Fibroblast of gingiva (primary cell): ENCODE measurements around the gene ELOVL6.
A peak's percentile ranks its signal among the peaks of the same experiment; 100 is the strongest.

ENCODE experiments used
- DNase-seq: peaks from one replicate; pipeline ENCODE4 v3.0.0-alpha.2; 2011; ENCODE audit warnings: low read depth

ELOVL6 gene

DNA sequence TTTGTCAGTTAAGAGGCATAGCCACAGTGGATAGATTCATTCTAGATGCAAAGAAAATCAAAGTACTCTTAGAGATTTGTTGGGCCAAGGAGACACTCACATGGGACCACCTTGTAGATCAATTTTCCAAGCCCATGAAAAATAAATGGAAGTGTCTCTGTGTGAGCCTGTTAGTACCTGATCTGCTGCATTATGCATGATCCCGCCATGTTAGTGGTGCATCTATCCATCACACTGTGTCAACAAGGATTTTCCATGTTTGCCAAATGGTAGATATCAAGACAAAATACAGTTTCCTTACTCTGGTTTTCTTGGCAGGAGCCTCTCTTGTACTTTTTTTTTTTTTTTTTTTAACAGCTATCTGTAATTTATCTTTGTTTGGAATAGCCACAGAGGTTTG is 173.4 kb downstream of the ELOVL6 start:
- no peak for DNase-seq

DNA sequence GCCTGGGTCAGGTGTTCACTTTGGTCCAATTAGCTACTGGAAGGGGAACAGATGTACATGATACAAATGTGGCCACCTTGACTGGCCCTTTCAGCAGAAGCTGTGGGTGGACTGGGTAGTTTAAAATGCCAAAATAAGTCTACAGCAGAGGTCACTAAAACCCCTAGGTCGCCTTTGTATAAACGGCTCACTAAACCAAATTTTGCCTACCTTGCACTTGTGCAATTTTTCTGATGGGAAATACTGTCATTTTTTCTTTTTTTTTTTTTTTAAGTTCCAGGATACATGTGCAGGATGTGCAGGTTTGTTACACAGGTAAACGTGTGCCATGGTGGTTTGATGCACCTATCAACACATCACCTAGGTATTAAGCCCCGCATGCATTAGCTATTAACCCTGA is 176.0 kb downstream of the ELOVL6 start:
- no peak for DNase-seq

GRCh38 chr4:110020646-110021443 is 177.6 kb downstream of the ELOVL6 start:
- no peak for DNase-seq

DNA sequence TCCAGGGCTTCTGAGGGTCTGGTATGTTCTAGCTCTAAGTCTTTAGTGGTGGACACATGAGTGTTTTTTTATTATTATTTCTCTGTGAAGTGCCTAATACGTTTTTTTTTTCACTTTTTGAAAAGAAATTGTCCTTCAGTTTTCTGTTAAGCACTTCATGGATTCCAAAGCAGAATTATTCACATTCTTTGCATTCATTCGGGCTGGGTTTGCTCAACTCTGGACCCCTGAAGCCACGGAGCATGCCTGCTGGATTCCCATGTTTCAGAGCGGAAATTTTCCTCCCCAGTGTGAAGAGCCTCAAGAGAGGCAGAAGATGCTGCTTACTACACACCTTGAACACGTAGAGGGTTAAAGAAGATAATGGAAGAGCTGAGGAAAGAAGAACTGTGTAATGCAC is 178.3 kb downstream of the ELOVL6 start:
- DNase-seq, result peak; percentile 16

- DNase-seq, result no peak
Observed at GRCh38 chr4:110019153-110019552, 179.3 kb downstream of the ELOVL6 start.

DNA sequence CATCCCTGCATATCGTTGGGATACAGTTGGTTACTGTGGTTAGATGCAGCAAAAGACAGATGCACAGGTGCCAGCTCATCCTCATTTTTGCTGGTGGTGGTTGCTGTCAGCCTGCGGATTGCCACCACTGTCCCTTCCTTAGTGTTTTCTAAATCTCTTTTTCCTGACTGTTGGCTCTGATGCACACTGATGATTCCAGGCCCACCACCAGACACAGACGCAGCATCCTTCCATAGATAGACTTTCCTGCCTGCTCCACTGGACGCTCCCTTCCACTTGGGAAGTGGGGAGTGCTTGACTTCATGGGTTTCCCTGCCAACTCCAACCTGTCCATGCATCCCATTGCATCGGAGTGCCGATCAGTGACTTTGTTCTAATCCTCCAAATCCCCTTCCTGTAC is 184.2 kb downstream of the ELOVL6 start:
- no peak for DNase-seq

- no peak for DNase-seq
Observed at GRCh38 chr4:110012917-110013316, 185.5 kb downstream of the ELOVL6 start.

DNA sequence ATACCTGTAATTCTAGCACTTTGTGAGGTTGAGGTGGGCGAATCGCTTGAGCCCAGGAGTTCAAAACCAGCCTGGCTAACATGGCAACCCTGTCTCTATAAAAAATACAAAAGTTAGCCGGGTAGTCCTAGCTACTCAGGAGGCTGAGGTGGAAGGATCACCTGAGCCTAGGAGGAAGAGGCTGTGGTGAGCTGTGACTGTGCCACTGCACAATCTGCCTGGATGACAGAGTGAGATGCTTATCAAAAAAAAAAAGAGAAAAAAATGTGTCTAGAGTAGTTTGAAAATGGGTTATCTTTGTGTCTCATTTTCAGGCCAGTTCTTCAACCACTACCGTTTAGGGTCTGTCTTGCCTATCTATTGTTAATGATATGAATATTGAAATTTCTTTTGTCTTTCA is 187.6 kb downstream of the ELOVL6 start:
- DNase-seq, result no peak

DNA sequence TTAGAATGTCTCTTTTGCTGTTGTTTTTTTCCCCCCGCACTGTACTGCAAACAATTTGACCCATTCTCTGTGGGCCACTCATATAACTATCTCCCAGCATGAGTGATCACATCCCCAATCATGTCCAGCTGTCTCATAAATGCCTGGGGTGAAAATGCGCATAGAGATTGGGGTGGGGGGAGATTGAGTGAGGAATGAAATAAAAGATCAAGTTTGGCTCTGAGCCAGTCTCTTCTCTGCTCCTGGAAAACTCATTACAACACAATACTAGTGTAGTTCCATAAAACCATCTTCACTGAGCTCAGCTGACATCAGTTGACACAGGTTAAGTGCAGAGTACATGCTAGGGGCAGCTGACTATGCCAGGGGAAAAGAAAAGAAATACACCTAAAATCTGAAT is 188.9 kb downstream of the ELOVL6 start:
- DNase-seq, result no peak

DNA sequence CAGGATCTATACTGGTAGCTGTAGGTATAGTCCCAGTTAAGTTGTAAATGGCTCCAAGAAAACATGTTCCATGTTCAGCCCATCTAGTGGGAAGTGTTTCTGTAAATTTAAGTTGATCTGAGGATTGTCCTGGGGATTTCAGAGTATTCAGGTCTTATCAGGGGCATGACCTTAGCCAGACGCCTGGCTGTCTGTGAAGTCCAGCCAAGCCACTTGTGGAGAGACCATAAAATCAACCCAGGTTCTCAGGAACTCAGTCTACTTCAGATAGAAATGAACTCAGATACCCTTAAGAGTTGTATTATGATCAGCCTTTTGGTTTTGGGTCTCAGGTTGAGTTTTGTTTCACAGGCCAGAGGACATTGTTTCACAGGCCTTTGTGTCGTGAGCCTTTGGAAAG is 189.9 kb downstream of the ELOVL6 start:
- DNase-seq, result no peak

DNA sequence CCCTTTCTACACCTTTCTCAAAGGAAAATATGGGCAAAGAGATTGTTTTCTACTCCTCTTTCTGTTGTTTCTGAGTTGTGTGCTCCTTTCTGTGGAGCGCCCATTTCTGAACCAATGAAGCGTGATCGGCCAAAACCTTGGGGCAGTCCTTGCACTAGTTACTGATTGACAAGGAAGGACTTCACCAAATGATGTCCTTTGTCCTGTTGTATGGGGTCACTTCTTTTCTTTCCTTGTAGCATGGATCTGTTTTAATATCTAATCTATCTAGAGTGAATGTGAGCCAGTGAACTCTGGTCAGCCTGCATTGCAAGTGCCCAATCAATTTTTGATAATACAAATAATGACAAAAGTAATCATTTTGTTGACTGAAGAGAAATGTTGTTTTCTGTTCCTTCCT is 191.2 kb downstream of the ELOVL6 start:
- no peak for DNase-seq

DNA sequence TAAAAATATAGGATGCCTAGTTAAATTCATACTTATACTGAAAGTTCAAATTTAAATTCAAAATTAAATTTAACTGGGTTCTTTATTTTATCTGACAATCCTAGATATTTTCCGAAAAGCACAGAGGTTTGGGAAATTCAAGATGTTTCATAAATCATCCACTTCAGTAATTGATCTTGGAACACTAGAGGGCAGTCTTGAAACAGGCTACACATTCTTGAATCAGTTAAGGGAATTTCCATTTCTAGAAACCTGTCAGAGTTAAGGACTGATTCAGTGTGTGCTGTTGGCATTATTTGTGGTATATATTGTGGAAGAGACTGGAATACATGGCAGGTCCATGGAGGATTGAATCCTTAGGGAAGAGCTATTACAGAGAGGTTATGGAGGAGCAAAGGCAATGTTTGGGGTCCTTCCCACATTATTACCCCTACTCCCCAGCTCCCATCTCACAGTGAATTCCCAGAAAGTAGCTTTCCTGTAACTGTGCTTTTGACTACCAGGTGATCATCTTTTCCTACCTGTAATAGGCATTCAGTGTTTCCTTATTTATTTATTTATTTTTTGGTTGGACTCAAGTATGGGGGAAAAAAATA is 192.9 kb downstream of the ELOVL6 start:
- DNase-seq, result peak; percentile 62

DNA sequence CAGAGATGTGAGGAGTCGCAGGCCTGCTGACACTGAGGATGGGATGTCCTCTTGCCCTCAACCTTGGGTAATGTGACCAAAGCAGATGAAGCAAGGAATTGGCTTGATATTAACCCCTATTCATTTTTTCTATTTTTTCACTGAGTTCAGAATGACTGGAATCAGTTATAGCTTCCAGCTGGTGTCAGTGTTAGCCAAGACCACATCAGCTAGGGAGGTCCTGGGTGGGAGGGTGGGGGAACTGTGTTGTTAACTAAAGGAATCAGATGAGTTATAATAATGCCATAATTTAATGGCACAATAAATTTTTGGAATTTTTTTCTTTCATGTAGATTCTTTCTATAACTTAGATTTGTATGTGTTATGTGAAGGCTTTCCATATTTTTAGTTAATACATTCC is 193.9 kb downstream of the ELOVL6 start:
- no peak for DNase-seq

GRCh38 chr4:110003401-110004187 is 194.8 kb downstream of the ELOVL6 start:
- no peak for DNase-seq

- DNase-seq, result no peak
Observed at GRCh38 chr4:110002326-110002725, 196.1 kb downstream of the ELOVL6 start.

- DNase-seq, result no peak
Observed at GRCh38 chr4:109999585-109999912, 198.9 kb downstream of the ELOVL6 start.

DNA sequence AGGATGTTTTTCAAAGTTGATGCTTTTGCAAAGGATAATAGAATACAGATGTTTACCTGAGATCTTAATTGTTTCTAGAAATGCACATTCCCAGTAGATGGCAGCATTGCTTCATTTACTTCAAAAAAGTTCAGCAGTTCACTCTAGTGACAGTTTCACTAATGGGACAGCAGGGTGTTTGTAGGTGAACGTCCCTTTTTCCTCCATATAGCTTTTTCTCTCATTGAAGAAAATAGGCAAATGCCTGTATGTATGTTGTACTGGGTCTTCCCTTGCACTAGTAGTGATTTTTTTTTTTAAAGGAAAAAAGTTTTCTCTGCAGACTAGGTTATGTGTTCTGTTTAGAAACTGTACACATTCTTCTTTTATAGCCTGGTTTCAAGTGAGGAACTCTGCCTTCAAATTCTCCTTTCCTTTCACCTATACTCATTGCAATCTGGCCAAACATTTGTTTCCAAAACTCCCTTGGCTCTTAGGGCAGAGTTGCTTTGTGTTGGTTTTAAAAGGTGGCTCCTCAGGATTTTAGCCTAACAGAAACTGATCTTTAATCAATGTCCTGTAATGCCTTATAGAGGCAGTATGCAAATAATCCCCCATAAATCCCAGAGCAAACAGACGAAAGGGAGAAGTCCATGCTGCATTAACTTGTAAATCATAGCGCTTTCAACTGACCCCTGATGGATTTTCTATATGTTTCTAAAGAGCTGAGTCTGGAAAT is 199.4 kb downstream of the ELOVL6 start:
- DNase-seq, result peak; percentile 43

DNA sequence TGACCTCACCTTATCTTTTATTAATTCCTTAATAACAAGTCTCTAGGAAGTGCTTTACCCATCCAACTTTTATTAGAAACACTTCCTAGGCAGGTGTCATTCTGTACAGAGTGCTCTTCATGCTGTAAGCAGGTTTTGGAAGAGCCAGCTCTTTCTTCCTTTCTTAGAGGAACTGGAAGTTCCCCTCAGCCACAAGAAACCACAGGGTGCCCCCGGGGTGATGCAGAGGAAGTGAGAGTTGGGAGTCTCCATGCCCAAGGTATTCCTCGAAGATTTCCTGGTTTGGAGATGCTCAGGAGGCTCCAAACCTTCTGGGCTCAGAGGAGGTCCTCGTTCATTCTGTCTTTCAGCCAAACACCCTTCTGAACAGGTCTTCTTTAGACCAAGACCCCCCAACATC is 201.9 kb downstream of the ELOVL6 start:
- no peak for DNase-seq
